ENCODE data around the gene IL20.

- no peak for TF ChIP-seq POLR2A (IDR thresholded peaks at IDR 0.05)
- TF ChIP-seq CTCF (IDR thresholded peaks at IDR 0.05): no peak
- no peak for TF ChIP-seq POLR2AphosphoS5 (IDR thresholded peaks at IDR 0.05)
- no peak for TF ChIP-seq EP300 (IDR thresholded peaks at IDR 0.05)
Observed at GRCh38 chr1:206829282-206829681, 36.1 kb upstream of the IL20 start.

Measured in sigmoid colon (tissue), 4 donors.